A549 (cell line): ENCODE data around the gene CD84. TPM values are rescaled to one million over a fixed set of nuclear protein-coding genes. Genes with fewer than 3 reads are reported as not detected.
"Not testable (repeated sequence)": the region's sequence is repeated elsewhere in the genome, so short reads cannot be mapped to it uniquely, and the experiment has no call there.

Experiments used
- ATAC-seq, 2 experiments: fragments of 200-7000 bp in 1 of 2; fragments of >200 bp in 1 of 2; cut with Nextera tagmentation in 1 of 2; cut with Tn5 transposase in 1 of 2; 3 replicates each; pipeline versions ENCODE4 v1.8.0 to v1.9.1; 2018 to 2020; ENCODE audit warnings: mild to moderate bottlenecking in 1 of 2, moderate library complexity in 1 of 2
- CTCF ChIA-PET: fragments of 300-600 bp; sonication (Branson Sonifier 250); formaldehyde crosslinking; extraction: SDS; loops from one replicate; lab custom pipeline; 2021; ENCODE audit warnings: antibody characterized with exemption, inconsistent platforms; lab: Yijun Ruan, JAX
- POLR2A ChIA-PET: fragments of 350-600 bp; formaldehyde crosslinking; extraction: SDS; loops from one replicate; lab custom pipeline; 2021; ENCODE audit warnings: antibody characterized with exemption, inconsistent platforms; lab: Yijun Ruan, JAX
- DNase-seq, 2 experiments: peaks; one replicate each; pipeline versions ENCODE4 v3.0.0 to v3.0.0-alpha.2; 2011 to 2016; ENCODE audit warnings: low read depth in 1 of 2, low spot score in 1 of 2
- FAIRE-seq: peaks from 2 replicates; lab custom pipeline; 2011; peaks lifted over from hg19 to GRCh38; lab: Jason Lieb, UNC
- H3K27ac ChIP-seq, 2 experiments: fragments of >200 bp; sonication (Bioruptor Twin); formaldehyde crosslinking; 3 replicates each; pipeline ENCODE4 v1.5.1; 2016 to 2017
- H3K4me1 ChIP-seq: fragments of >200 bp; sonication (Bioruptor Twin); formaldehyde crosslinking; 3 replicates; pipeline ENCODE4 v1.6.1; 2016
- H3K4me2 ChIP-seq: fragments of >200 bp; sonication (Bioruptor Twin); formaldehyde crosslinking; 3 replicates; pipeline ENCODE4 v1.6.1; 2016
- H3K4me3 ChIP-seq: fragments of >200 bp; sonication (Bioruptor Twin); formaldehyde crosslinking; 3 replicates; pipeline ENCODE4 v1.5.1; 2016
- H3K9me3 ChIP-seq: fragments of >200 bp; sonication (Bioruptor Twin); formaldehyde crosslinking; 3 replicates; pipeline ENCODE4 v1.6.1; 2016
- CHD4 ChIP-seq: fragments of 200-600 bp; sonication (generic); IDR thresholded peaks from 2 replicates; pipeline ENCODE4 v1.6.1; 2016; ENCODE audit warnings: antibody characterized with exemption, mild to moderate bottlenecking, borderline replicate concordance
- EP300 ChIP-seq, 2 experiments: fragments of >200 bp; sonication (Bioruptor Twin); formaldehyde crosslinking; IDR thresholded peaks; 2 replicates in 1 of 2; 3 replicates in 1 of 2; pipeline ENCODE4 v1.6.1; 2016 to 2017
- GATA3 ChIP-seq: IDR thresholded peaks from 2 replicates; pipeline ENCODE4 v1.6.1; 2012; ENCODE audit warnings: borderline replicate concordance
- POLR2AphosphoS2 ChIP-seq: conservative IDR thresholded peaks from 2 replicates; pipeline ENCODE4 v1.6.1; 2012; ENCODE audit warnings: low read length, improper control_type of control experiment, inconsistent platforms
- RAD21 ChIP-seq, 2 experiments: fragments of >200 bp in 1 of 2; sonication (Bioruptor Twin) in 1 of 2; formaldehyde crosslinking in 1 of 2; IDR thresholded peaks in 1 of 2; conservative IDR thresholded peaks in 1 of 2; 2 replicates in 1 of 2; 3 replicates in 1 of 2; pipeline ENCODE4 v1.6.1; 2012 to 2018; ENCODE audit warnings: inconsistent platforms in 1 of 2
- RNF2 ChIP-seq: fragments of 200-600 bp; sonication (generic); IDR thresholded peaks from 2 replicates; pipeline ENCODE4 v1.6.1; 2016; ENCODE audit warnings: low read depth, mild to moderate bottlenecking, antibody characterized with exemption, moderate library complexity, borderline replicate concordance
- SMC3 ChIP-seq: fragments of >200 bp; sonication (Bioruptor Twin); formaldehyde crosslinking; IDR thresholded peaks from 3 replicates; pipeline ENCODE4 v1.6.1; 2018; ENCODE audit warnings: inconsistent platforms
- ZFP36 ChIP-seq: fragments of 450-650 bp; IDR thresholded peaks from 2 replicates; pipeline ENCODE4 v1.6.1; 2014; ENCODE audit warnings: borderline replicate concordance; ENCODE audit not compliant: partially characterized antibody
- ZSCAN20 ChIP-seq: fragments of 250-450 bp; sonication (Bioruptor Pico); IDR thresholded peaks from 2 replicates; pipeline ENCODE4 v1.8.0; 2022; ENCODE audit warnings: mild to moderate bottlenecking, moderate library complexity
- WGBS: methylation state at CpG from one replicate; pipeline ENCODE4 v1.1.6; 2017; ENCODE audit errors: missing lambda C conversion rate; 5-methylcytosine and 5-hydroxymethylcytosine counted together
- polyA plus RNA-seq, 4 experiments: library from polyadenylated mRNA; depleted of rRNA in 3 of 4; stranded (reverse); fragments of >200 nt; fragmentation: RNase III in 1 of 4; extraction: RNeasy Plus Mini Kit Qiagen cat#74134 plus additional on column Dnase treatment in 1 of 4; gene quantifications; 2 replicates in 3 of 4; 3 replicates in 1 of 4; pipeline ENCODE4 v1.2.3, GENCODE V29; 2011 to 2017
- TF ChIP-seq, protein P1 (sequence below): fragments of 150-350 bp; IDR thresholded peaks from 2 replicates; pipeline ENCODE4 v1.6.1; 2014; ENCODE audit warnings: low read depth, mild to moderate bottlenecking, low read length
- TF ChIP-seq, protein P2 (sequence below): fragments of >200 bp; sonication (Bioruptor Twin); formaldehyde crosslinking; IDR thresholded peaks from 3 replicates; pipeline ENCODE4 v1.5.1; 2016
- TF ChIP-seq, protein P3 (sequence below): fragments of 250-450 bp; sonication (Bioruptor Pico); IDR thresholded peaks from 2 replicates; pipeline ENCODE4 v1.5.0; 2021; ENCODE audit warnings: mild to moderate bottlenecking, moderate library complexity, borderline replicate concordance

Gene CD84
- polyA plus RNA-seq, 2 of the 4 experiments (the other 2 are of a cell fraction): not detected

DNA sequence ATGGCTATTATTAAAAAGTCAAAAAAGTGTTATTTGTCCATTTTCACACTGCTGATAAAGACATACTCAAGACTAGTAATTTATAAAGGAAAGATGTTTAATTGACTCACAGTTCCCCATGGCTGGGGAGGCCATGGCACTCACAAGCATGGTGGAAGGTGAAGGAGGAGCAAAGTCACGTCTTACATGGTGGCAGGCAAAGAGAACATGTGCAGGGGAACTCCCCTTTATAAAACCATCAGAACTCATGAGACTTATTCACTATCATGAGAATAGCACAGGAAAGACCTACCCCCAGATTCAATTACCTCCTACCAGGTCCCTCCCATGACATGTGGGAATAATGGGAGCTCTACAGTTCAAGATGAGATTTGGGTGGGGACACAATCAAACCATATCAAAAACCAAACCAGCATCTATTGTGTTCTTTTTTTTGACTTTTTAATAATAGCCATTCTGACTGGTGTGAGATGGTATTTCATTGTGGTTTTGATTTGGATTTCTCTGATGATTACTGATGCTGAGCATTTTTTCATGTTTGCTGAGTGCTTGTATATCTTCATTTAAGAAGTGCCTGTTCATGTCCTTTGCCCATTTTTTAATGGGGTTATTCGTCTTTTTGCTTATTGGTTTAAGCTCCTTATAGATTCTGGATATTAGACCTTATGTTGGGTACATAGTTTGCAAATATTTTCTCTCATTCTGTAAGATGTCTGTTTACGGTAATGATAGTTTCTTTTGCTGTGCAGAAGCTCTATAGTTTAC is 80.8 kb downstream of the CD84 start:
- not testable (repeated sequence) for FAIRE-seq, H3K27ac ChIP-seq, H3K4me2 ChIP-seq
- H3K9me3 ChIP-seq: peaks cover 12% of the 10 kb centered on the region; the same call in 2 of the 3 replicates
- peak; percentile 32 for TF ChIP-seq ZFP36
- TF ChIP-seq, all 56 proteins: peak for 1; not testable (repeated sequence) for 55
- H3K4me1 ChIP-seq, H3K4me3 ChIP-seq, ATAC-seq, POLR2A ChIA-PET, DNase-seq, CTCF ChIA-PET: not testable (repeated sequence)
- 15% methylated on average over 3 of the region's 3 CpGs for WGBS

DNA sequence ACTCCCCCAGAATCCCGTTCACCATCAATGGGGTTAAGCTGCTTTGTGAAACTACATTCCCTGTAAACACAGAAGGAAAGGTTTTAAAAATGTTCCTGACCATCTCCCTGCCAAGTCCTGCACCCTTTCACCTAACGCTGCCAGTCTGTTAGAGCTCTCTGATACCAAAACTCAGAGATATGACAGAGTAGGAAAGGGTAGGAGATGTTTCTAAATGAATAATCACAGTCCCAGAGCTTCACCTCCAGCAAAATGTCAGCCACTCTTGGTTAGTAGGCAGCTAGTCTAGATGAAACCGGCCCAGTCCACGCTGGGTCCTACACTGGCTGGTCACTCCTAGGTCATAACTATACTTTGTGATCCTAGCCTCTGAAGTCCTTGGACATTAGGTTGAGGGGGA is 83.0 kb downstream of the CD84 start:
- WGBS: 55% methylated on average over 4 of the region's 4 CpGs
- no peak overlapping the region for H3K4me2 ChIP-seq
- FAIRE-seq: no peak
- no peaks in the 10 kb centered on the region for H3K4me1 ChIP-seq
- DNase-seq: no peak
- H3K9me3 ChIP-seq: peaks cover 12% of the 10 kb centered on the region; the same call in 2 of the 3 replicates
- H3K27ac ChIP-seq: no peak overlapping the region
- no peak overlapping the region for H3K4me3 ChIP-seq
- no peak for ATAC-seq
- ChIA-PET POLR2A (no interaction called here), CTCF (no interaction called here)
- TF ChIP-seq GATA3 (no peak), ZFP36 (no peak)
- TF ChIP-seq, protein P1, sequence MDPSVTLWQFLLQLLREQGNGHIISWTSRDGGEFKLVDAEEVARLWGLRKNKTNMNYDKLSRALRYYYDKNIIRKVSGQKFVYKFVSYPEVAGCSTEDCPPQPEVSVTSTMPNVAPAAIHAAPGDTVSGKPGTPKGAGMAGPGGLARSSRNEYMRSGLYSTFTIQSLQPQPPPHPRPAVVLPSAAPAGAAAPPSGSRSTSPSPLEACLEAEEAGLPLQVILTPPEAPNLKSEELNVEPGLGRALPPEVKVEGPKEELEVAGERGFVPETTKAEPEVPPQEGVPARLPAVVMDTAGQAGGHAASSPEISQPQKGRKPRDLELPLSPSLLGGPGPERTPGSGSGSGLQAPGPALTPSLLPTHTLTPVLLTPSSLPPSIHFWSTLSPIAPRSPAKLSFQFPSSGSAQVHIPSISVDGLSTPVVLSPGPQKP: no peak

DNA sequence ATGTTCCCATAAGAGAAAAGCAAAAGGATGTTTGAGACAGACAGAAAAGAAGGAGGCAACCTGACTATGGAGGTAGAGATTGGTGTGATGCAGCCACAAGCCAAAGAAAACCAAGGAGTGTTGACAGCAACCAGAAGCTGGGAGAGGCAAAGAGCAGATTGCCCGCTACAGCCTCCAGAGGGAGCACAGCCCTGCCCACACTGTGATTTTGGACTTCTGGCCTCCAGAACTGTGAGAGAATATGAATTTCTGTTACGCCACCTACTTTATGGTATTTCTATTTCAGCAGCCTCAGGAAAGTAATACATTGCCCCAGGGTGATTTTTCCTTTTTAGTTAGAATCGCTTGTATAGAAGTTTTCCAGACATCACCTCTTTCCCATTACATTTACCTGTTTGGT is 84.7 kb downstream of the CD84 start:
- ChIA-PET POLR2A (no interaction called here), CTCF (no interaction called here)
- no peak overlapping the region for H3K4me2 ChIP-seq
- FAIRE-seq (no peak), DNase-seq (peak in 1 of 2 experiments; percentile 21)
- H3K4me1 ChIP-seq: no peaks in the 10 kb centered on the region
- WGBS: 66% methylated on average over 3 of the region's 3 CpGs
- TF ChIP-seq, protein P2, sequence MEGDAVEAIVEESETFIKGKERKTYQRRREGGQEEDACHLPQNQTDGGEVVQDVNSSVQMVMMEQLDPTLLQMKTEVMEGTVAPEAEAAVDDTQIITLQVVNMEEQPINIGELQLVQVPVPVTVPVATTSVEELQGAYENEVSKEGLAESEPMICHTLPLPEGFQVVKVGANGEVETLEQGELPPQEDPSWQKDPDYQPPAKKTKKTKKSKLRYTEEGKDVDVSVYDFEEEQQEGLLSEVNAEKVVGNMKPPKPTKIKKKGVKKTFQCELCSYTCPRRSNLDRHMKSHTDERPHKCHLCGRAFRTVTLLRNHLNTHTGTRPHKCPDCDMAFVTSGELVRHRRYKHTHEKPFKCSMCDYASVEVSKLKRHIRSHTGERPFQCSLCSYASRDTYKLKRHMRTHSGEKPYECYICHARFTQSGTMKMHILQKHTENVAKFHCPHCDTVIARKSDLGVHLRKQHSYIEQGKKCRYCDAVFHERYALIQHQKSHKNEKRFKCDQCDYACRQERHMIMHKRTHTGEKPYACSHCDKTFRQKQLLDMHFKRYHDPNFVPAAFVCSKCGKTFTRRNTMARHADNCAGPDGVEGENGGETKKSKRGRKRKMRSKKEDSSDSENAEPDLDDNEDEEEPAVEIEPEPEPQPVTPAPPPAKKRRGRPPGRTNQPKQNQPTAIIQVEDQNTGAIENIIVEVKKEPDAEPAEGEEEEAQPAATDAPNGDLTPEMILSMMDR: peak; percentile 41; the same call in 2 of the 3 replicates
- TF ChIP-seq, protein P3, sequence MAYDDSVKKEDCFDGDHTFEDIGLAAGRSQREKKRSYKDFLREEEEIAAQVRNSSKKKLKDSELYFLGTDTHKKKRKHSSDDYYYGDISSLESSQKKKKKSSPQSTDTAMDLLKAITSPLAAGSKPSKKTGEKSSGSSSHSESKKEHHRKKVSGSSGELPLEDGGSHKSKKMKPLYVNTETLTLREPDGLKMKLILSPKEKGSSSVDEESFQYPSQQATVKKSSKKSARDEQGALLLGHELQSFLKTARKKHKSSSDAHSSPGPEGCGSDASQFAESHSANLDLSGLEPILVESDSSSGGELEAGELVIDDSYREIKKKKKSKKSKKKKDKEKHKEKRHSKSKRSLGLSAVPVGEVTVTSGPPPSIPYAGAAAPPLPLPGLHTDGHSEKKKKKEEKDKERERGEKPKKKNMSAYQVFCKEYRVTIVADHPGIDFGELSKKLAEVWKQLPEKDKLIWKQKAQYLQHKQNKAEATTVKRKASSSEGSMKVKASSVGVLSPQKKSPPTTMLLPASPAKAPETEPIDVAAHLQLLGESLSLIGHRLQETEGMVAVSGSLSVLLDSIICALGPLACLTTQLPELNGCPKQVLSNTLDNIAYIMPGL (CRISPR knock-in tag): no peak
- TF ChIP-seq CHD4 (no peak), EP300 (IDR thresholded peaks at IDR 0.05) (no peak), SMC3 (peak; percentile 61), RNF2 (no peak), POLR2AphosphoS2 (no peak), RAD21 (conservative IDR thresholded peaks at IDR 0.05 in 1 of 2, IDR thresholded peaks at IDR 0.05 in 1 of 2) (peak; percentile 41 to 50), ZFP36 (no peak)
- TF ChIP-seq, all 56 proteins: peak for 3
- H3K9me3 ChIP-seq: peaks cover 11% of the 10 kb centered on the region; the same call in 2 of the 3 replicates
- ATAC-seq: peak; percentile 82 to 84; a peak in 5 of 6 replicates
- H3K27ac ChIP-seq: no peak overlapping the region
- no peak overlapping the region for H3K4me3 ChIP-seq

DNA sequence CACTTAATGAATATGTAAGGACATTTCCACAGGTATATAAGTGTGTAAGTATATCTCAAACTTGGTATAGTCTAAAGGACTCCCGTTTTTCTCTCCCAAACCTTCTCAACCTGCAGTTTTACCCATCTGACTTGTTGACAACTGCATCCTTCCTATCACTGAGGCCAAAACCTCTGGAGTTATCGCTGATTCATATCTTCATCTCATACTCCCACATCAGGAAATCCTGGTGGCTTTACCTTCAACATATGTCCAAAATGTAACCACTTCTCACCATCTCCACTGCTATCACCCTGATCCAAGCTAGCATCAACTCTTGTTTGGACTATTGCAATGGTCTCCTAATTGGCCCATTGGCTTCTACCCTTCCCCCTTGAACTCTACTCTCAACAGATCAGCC is 86.7 kb downstream of the CD84 start:
- ATAC-seq (no peak), DNase-seq (no peak), FAIRE-seq (no peak)
- Histone ChIP-seq H3K27ac (no peak overlapping the region), H3K4me1 (no peaks in the 10 kb centered on the region), H3K4me2 (no peak overlapping the region), H3K4me3 (no peak overlapping the region), H3K9me3 (no peaks in the 10 kb centered on the region)
- no peak for TF ChIP-seq ZSCAN20
- ChIA-PET CTCF (no interaction called here), POLR2A (no interaction called here)
- WGBS: 28% methylated on average over 2 of the region's 2 CpGs
